Esophagus muscularis mucosa (tissue), 4 donors: ENCODE measurements around the gene MPP3. TPM values are rescaled to one million over a fixed set of nuclear protein-coding genes. Genes with fewer than 3 reads are reported as not detected.

ENCODE experiments used
- DNase-seq: peaks from one replicate; pipeline ENCODE4 v3.0.0-alpha.2; 2017; ENCODE audit errors: extremely low spot score
- H3K27ac ChIP-seq, 4 donors: fragments of 200-600 bp; sonication (generic); replicated peaks in 1 of 4; 1 replicate in 3 of 4; 2 replicates in 1 of 4; pipeline ENCODE4 v1.5.1; 2016 to 2019; ENCODE audit warnings: mild to moderate bottlenecking in 1 of 4
- H3K27me3 ChIP-seq, 4 donors: fragments of 200-600 bp; sonication (generic); one replicate each; pipeline versions ENCODE4 v1.5.1 to v1.6.0; 2016 to 2019
- H3K36me3 ChIP-seq, 4 donors: fragments of 200-600 bp; sonication (generic); one replicate each; pipeline ENCODE4 v1.5.1; 2016 to 2019
- H3K4me1 ChIP-seq, 4 donors: fragments of 200-600 bp; sonication (generic); one replicate each; pipeline ENCODE4 v1.5.1; 2016 to 2019
- H3K4me3 ChIP-seq, 4 donors: fragments of 200-600 bp; sonication (generic); 1 replicate in 2 of 4; 2 replicates in 2 of 4; pipeline ENCODE4 v1.5.1; 2016 to 2019; ENCODE audit warnings: mild to moderate bottlenecking in 4 of 4, moderate library complexity in 1 of 4
- H3K9me3 ChIP-seq, 4 donors: fragments of 200-600 bp; sonication (generic); 1 replicate in 3 of 4; 2 replicates in 1 of 4; pipeline ENCODE4 v1.5.1; 2016 to 2019
- CTCF ChIP-seq, 3 experiments: fragments of 200-600 bp in 2 of 3; fragments of 450-650 bp in 1 of 3; sonication (generic) in 2 of 3; IDR thresholded peaks; one replicate each; pipeline ENCODE4 v1.5.1; 2017 to 2019; ENCODE audit warnings: antibody characterized with exemption in 3 of 3, mild to moderate bottlenecking in 2 of 3, moderate library complexity in 1 of 3
- EP300 ChIP-seq: sonication (generic); formaldehyde crosslinking; IDR thresholded peaks from one replicate; pipeline ENCODE4 v1.6.1; 2017; ENCODE audit warnings: antibody characterized with exemption
- POLR2A ChIP-seq: fragments of 450-650 bp; IDR thresholded peaks from one replicate; pipeline ENCODE4 v1.6.1; 2017; ENCODE audit warnings: antibody characterized with exemption, moderate library complexity, mild to moderate bottlenecking, low read depth
- POLR2AphosphoS5 ChIP-seq, 2 donors: sonication (generic); formaldehyde crosslinking; IDR thresholded peaks; one replicate each; pipeline ENCODE4 v1.6.1; 2017; ENCODE audit warnings: antibody characterized with exemption in 2 of 2
- WGBS: methylation state at CpG from one replicate; pipeline ENCODE4 v1.1.5; 2018; 5-methylcytosine and 5-hydroxymethylcytosine counted together
- intact Hi-C: fragments of 100-400 bp; cut with DNase I; formaldehyde crosslinking; loops from one replicate; pipeline ENCODE4 v1.15.1; 2023
- total RNA-seq, 4 donors: library from RNA; depleted of rRNA; stranded (reverse); fragments of >200 nt; gene quantifications; one replicate each; pipeline versions ENCODE4 v1.1.0 to v1.2.1, GENCODE V29; 2016

Gene MPP3
- total RNA-seq, 4 donors from 2014 or later, result 5.0 to 9.9 (median 6.2) TPM

DNA sequence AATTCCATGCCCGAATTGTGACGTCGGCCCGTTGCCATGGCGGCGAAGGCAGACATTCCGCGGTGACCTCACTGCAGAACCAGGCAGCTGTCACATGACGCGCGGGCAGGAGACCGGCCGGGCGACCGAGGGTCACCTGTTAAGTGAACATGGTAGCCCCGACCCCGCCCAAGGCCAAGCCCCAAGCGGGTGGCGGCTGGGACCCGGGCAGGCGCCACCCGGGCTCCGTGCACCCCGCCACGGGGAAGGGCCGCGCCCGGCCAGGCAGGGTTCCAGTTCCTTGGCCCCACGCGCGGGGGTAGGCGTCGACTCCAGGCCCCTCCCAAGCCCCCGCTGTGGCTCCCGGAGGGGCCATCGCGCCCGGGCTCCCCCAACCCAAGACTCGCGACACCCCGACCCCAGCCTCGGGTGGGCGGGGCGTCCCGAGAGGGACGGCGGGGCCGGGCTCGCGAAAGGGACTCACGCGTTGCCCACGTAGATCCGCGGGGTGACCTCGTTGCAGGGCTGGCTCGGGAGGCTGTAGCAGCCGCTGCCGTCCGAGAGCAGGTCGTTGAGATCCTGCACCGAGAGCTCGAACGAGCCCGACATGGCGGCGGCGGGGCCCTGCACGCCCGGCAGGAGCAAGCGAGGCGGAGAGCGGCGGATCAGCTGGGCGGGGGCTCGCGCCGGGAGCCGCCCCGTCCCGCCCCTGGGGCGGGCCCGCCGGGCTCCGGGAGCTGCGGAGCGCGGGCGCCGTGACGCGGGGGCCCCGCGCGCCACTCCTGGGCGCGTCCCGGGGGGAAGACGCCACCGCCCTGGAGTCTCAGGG, 54.4 kb downstream of the MPP3 start, which contains the start of gene DUSP3:
DUSP3 (minus strand) TSS at position 641 of the 808 bp plus-strand sequence; CDS start at position 588, 53 bp downstream.
- intact Hi-C loops, result no loop called here
- Histone ChIP-seq H3K4me1 (peaks cover 29 to 46% (median 40%) of the 10 kb centered on the region in 4 donors), H3K27me3 (no peaks in the 10 kb centered on the region), H3K27ac (peak within 1 kb of the TSS; percentile 97 to 100 (median 100)), H3K36me3 (peaks cover 11 to 32% (median 22%) of the 10 kb centered on the region in 4 donors), H3K4me3 (peak within 1 kb of the TSS; percentile 87 to 99 (median 91)), H3K9me3 (no peaks in the 10 kb centered on the region)
- TF ChIP-seq EP300 (no peak), POLR2A (peak; percentile 79), POLR2AphosphoS5 (IDR thresholded peaks at IDR 0.05) (peak; percentile 96 to 97), CTCF (IDR thresholded peaks at IDR 0.05) (no peak)
- DNase-seq, result peak; percentile 98
- no CpG with 5 or more reads among the region's 100 CpGs for WGBS

GRCh38 chr17:43774304-43775250, 58.4 kb downstream of the MPP3 start:
- H3K36me3 ChIP-seq, result peaks cover 48 to 71% (median 58%) of the 10 kb centered on the region in 4 donors
- no peaks in the 10 kb centered on the region for H3K27me3 ChIP-seq
- no peak for DNase-seq
- WGBS, result 88% methylated on average over 15 of the region's 16 CpGs
- H3K4me1 ChIP-seq, result peaks cover 34 to 51% (median 47%) of the 10 kb centered on the region in 4 donors
- no peaks in the 10 kb centered on the region for H3K9me3 ChIP-seq
- no peak overlapping the region for H3K4me3 ChIP-seq
- no peak for TF ChIP-seq POLR2AphosphoS5 (IDR thresholded peaks at IDR 0.05)
- no peak for TF ChIP-seq CTCF (IDR thresholded peaks at IDR 0.05)
- no peak for TF ChIP-seq EP300
- no peak for TF ChIP-seq POLR2A
- intact Hi-C loops, result no loop called here
- H3K27ac ChIP-seq, result no peak overlapping the region

DNA sequence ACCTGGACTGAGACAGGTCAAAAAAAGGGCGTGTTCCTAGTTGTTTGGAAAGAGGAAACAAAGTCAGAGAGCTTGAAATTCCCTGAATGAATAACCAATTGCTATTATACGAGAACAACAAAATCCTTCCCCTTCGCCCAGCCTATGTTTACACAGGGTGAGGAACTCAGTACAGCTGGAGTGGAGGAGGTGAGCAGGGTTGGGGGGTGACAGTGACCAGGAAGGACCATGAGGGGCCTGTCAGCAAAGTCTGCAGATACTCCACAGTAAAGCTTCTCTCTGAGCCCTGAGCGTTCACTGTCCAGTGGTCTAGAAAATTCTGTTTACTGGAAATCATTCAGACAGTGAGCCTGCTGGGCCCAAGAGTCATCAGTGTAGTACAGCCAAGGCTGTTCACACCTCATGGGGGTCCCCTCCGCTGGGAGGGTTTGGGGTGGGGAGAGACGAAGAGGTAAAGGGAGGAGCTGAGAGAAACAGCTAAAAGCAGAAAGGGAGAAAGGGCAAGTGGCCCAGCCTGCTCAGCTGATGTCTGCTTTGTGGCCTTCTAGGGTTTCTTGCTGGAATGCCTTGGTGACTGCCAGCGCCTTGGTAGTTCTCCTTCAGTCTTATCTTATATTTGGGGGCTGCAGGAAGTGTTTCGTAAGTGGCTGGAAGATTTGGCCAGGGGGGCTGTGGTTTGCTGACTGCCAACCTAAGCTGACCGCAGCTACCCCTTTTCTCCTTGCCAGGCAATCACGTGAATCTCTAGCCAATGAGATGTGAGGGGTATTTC, 59.9 kb downstream of the MPP3 start:
- TF ChIP-seq POLR2A (no peak), EP300 (no peak)
- Histone ChIP-seq H3K27ac (peak overlapping the region in 2 of 4 donors; percentile 1 to 41), H3K36me3 (peaks cover 54 to 87% (median 73%) of the 10 kb centered on the region in 4 donors), H3K27me3 (no peaks in the 10 kb centered on the region), H3K4me3 (no peak overlapping the region), H3K9me3 (no peaks in the 10 kb centered on the region), H3K4me1 (peaks cover 43 to 52% (median 48%) of the 10 kb centered on the region in 4 donors)
- WGBS, result 78% methylated on average over 10 of the region's 10 CpGs
- intact Hi-C loops, result no loop called here
- DNase-seq, result no peak

GRCh38 chr17:43771463-43771862, 61.5 kb downstream of the MPP3 start:
- no peaks in the 10 kb centered on the region for H3K27me3 ChIP-seq
- WGBS, result 96% methylated on average over 9 of the region's 9 CpGs
- H3K4me1 ChIP-seq, result peaks cover 27 to 39% (median 36%) of the 10 kb centered on the region in 4 donors
- H3K4me3 ChIP-seq, result no peak overlapping the region
- TF ChIP-seq POLR2A (no peak), CTCF (IDR thresholded peaks at IDR 0.05) (no peak), POLR2AphosphoS5 (IDR thresholded peaks at IDR 0.05) (no peak)
- peaks cover 54 to 91% (median 77%) of the 10 kb centered on the region in 4 donors for H3K36me3 ChIP-seq
- no peak overlapping the region for H3K27ac ChIP-seq
- no peaks in the 10 kb centered on the region for H3K9me3 ChIP-seq
- intact Hi-C loops, result no loop called here
- DNase-seq, result no peak
